ENCODE measurements around the gene SART3.

DNA sequence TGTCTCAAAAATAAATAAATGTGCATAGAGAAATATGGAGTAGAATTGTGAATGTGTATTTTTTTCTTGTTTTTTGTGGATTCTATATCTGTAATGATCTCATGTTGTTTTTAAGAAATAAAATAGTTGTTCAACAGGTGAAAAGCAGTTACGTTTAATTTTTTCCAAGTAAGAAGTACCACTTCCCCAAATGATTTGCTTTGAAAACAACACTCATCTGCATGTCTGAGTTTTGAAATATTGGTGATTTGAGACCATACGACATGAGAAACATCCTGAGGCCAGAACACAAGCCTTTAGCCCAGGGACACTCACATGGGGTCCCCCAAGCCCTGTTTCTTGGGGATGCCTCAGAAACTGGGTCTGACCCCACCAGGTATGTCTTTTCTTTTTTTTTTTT lies 50.1 kb downstream of the SART3 start:
- no peak for TF ChIP-seq POLR2A (IDR thresholded peaks at IDR 0.05)
- TF ChIP-seq EP300 (IDR thresholded peaks at IDR 0.05) = no peak
- TF ChIP-seq, protein P1, sequence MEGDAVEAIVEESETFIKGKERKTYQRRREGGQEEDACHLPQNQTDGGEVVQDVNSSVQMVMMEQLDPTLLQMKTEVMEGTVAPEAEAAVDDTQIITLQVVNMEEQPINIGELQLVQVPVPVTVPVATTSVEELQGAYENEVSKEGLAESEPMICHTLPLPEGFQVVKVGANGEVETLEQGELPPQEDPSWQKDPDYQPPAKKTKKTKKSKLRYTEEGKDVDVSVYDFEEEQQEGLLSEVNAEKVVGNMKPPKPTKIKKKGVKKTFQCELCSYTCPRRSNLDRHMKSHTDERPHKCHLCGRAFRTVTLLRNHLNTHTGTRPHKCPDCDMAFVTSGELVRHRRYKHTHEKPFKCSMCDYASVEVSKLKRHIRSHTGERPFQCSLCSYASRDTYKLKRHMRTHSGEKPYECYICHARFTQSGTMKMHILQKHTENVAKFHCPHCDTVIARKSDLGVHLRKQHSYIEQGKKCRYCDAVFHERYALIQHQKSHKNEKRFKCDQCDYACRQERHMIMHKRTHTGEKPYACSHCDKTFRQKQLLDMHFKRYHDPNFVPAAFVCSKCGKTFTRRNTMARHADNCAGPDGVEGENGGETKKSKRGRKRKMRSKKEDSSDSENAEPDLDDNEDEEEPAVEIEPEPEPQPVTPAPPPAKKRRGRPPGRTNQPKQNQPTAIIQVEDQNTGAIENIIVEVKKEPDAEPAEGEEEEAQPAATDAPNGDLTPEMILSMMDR (IDR thresholded peaks at IDR 0.05) = no peak
